GM19455 (cell line): ENCODE data around the gene C11orf24.
"Not testable (repeated sequence)": the region's sequence is repeated elsewhere in the genome, so short reads cannot be mapped to it uniquely, and the experiment has no call there.

Source experiments
- ATAC-seq: cut with Tn5 transposase; IDR thresholded peaks from one replicate; pipeline ENCODE4 v1.9.1; 2021; ENCODE audit not compliant: unreplicated experiment

The C11orf24 gene

GRCh38 chr11:68299517-68299879 is 27.7 kb upstream of the C11orf24 start:
- ATAC-seq = not testable (repeated sequence)

GRCh38 chr11:68298659-68299516 is 27.1 kb upstream of the C11orf24 start:
- no peak for ATAC-seq

GRCh38 chr11:68297812-68298658 is 26.3 kb upstream of the C11orf24 start:
- no peak for ATAC-seq

GRCh38 chr11:68297494-68297811 is 25.7 kb upstream of the C11orf24 start:
- ATAC-seq = no peak

- ATAC-seq = no peak
Observed at GRCh38 chr11:68297052-68297378, 25.2 kb upstream of the C11orf24 start.

- no peak for ATAC-seq
Observed at GRCh38 chr11:68296344-68297051, 24.7 kb upstream of the C11orf24 start.

- ATAC-seq = no peak
Observed at GRCh38 chr11:68295940-68296339, 24.2 kb upstream of the C11orf24 start.

GRCh38 chr11:68295271-68295670 is 23.5 kb upstream of the C11orf24 start:
- ATAC-seq = no peak

- ATAC-seq = no peak
Observed at GRCh38 chr11:68293708-68294107, 21.9 kb upstream of the C11orf24 start.

GRCh38 chr11:68289456-68289855 is 17.7 kb upstream of the C11orf24 start:
- ATAC-seq = no peak

- no peak for ATAC-seq
Observed at GRCh38 chr11:68287419-68287818, 15.6 kb upstream of the C11orf24 start.

- not testable (repeated sequence) for ATAC-seq
Observed at GRCh38 chr11:68284588-68284987, 12.8 kb upstream of the C11orf24 start.

- no peak for ATAC-seq
Observed at GRCh38 chr11:68282861-68283230, 11.1 kb upstream of the C11orf24 start.

- ATAC-seq = no peak
Observed at GRCh38 chr11:68282141-68282860, 10.5 kb upstream of the C11orf24 start.

- ATAC-seq = no peak
Observed at GRCh38 chr11:68279676-68280075, 7.9 kb upstream of the C11orf24 start.

- no peak for ATAC-seq
Observed at GRCh38 chr11:68276861-68277260, 5.1 kb upstream of the C11orf24 start.

GRCh38 chr11:68275721-68276507 is 4.1 kb upstream of the C11orf24 start:
- ATAC-seq = no peak

- no peak for ATAC-seq
Observed at GRCh38 chr11:68274306-68274705, 2.5 kb upstream of the C11orf24 start.

- ATAC-seq = no peak
Observed at GRCh38 chr11:68273026-68273738, 1.4 kb upstream of the C11orf24 start.
